GM19324 (cell line): Measurements from ENCODE around the gene MEF2B.
"Not testable (repeated sequence)": the region's sequence is repeated elsewhere in the genome, so short reads cannot be mapped to it uniquely, and the experiment has no call there.

Experiments used
- ATAC-seq: cut with Tn5 transposase; IDR thresholded peaks from one replicate; pipeline ENCODE4 v1.9.1; 2021; ENCODE audit warnings: mild to moderate bottlenecking, moderate library complexity; ENCODE audit not compliant: unreplicated experiment, low FRiP score

MEF2B gene

GRCh38 chr19:19132912-19133311 lies 37.2 kb downstream of the MEF2B start:
- no peak for ATAC-seq

- ATAC-seq: no peak
Measured at GRCh38 chr19:19131989-19132388, 38.1 kb downstream of the MEF2B start.

GRCh38 chr19:19126102-19126501 lies 44.0 kb downstream of the MEF2B start:
- no peak for ATAC-seq

GRCh38 chr19:19123386-19123785 lies 46.7 kb downstream of the MEF2B start:
- ATAC-seq: no peak

GRCh38 chr19:19122902-19123301 lies 47.2 kb downstream of the MEF2B start:
- ATAC-seq: no peak

GRCh38 chr19:19121371-19121770 lies 48.7 kb downstream of the MEF2B start:
- no peak for ATAC-seq

- ATAC-seq: no peak
Measured at GRCh38 chr19:19120308-19121231, 49.5 kb downstream of the MEF2B start.

GRCh38 chr19:19119325-19120237 lies 50.5 kb downstream of the MEF2B start:
- no peak for ATAC-seq

- no peak for ATAC-seq
Measured at GRCh38 chr19:19115954-19116353, 54.1 kb downstream of the MEF2B start.

GRCh38 chr19:19113040-19113626 lies 56.9 kb downstream of the MEF2B start:
- no peak for ATAC-seq

GRCh38 chr19:19111967-19112580 lies 58.0 kb downstream of the MEF2B start:
- ATAC-seq: no peak

- ATAC-seq: no peak
Measured at GRCh38 chr19:19111136-19111835, 58.8 kb downstream of the MEF2B start.

- ATAC-seq: no peak
Measured at GRCh38 chr19:19110410-19111135, 59.5 kb downstream of the MEF2B start.

GRCh38 chr19:19109601-19110000 lies 60.5 kb downstream of the MEF2B start:
- ATAC-seq: no peak

GRCh38 chr19:19107654-19108053 lies 62.4 kb downstream of the MEF2B start:
- no peak for ATAC-seq

- ATAC-seq: not testable (repeated sequence)
Measured at GRCh38 chr19:19106938-19107337, 63.1 kb downstream of the MEF2B start.

GRCh38 chr19:19106056-19106551 lies 64.0 kb downstream of the MEF2B start:
- no peak for ATAC-seq

- ATAC-seq: no peak
Measured at GRCh38 chr19:19105365-19106055, 64.6 kb downstream of the MEF2B start.
